Hepatocyte (in vitro differentiated cells): ENCODE data around the gene DIP2C. TPM values are rescaled to one million over a fixed set of nuclear protein-coding genes. Genes with fewer than 3 reads are reported as not detected.

Experiments
- DNase-seq: peaks from one replicate; pipeline ENCODE4 v3.0.0-alpha.2; 2016; ENCODE audit warnings: low spot score
- H2AFZ ChIP-seq: fragments of 200-600 bp; sonication (generic); 2 replicates; pipeline ENCODE4 v1.6.0; 2016; ENCODE audit warnings: antibody characterized with exemption, mild to moderate bottlenecking
- H3K27ac ChIP-seq: fragments of 200-600 bp; sonication (generic); 2 replicates; pipeline ENCODE4 v1.5.1; 2016; ENCODE audit warnings: mild to moderate bottlenecking
- H3K27me3 ChIP-seq: fragments of 200-600 bp; sonication (generic); 2 replicates; pipeline ENCODE4 v1.6.1; 2016
- H3K36me3 ChIP-seq: fragments of 200-600 bp; sonication (generic); replicated peaks from 2 replicates; pipeline ENCODE4 v1.5.1; 2016; ENCODE audit warnings: low read depth; ENCODE audit not compliant: insufficient read depth
- H3K4me1 ChIP-seq: fragments of 200-600 bp; sonication (generic); 2 replicates; pipeline ENCODE4 v1.5.1; 2016; ENCODE audit warnings: mild to moderate bottlenecking, moderate library complexity; ENCODE audit not compliant: insufficient read depth
- H3K4me2 ChIP-seq: fragments of 200-600 bp; sonication (generic); 2 replicates; pipeline ENCODE4 v1.6.0; 2016
- H3K4me3 ChIP-seq: fragments of 200-600 bp; sonication (generic); 2 replicates; pipeline ENCODE4 v1.5.1; 2016; ENCODE audit warnings: mild to moderate bottlenecking
- H3K79me2 ChIP-seq: fragments of 200-600 bp; sonication (generic); 2 replicates; pipeline ENCODE4 v1.6.0; 2017; ENCODE audit warnings: mild to moderate bottlenecking
- H3K9me2 ChIP-seq: fragments of 200-600 bp; sonication (generic); replicated peaks from 2 replicates; pipeline ENCODE4 v1.6.0; 2017; ENCODE audit warnings: mild to moderate bottlenecking; ENCODE audit not compliant: insufficient read depth
- H3K9me3 ChIP-seq: fragments of 200-600 bp; sonication (generic); 2 replicates; pipeline ENCODE4 v1.5.1; 2016; ENCODE audit warnings: low read depth, mild to moderate bottlenecking
- H4K20me1 ChIP-seq: fragments of 200-600 bp; sonication (generic); 2 replicates; pipeline ENCODE4 v1.6.0; 2016; ENCODE audit warnings: mild to moderate bottlenecking; ENCODE audit not compliant: insufficient read depth, poor library complexity, severe bottlenecking
- CTCF ChIP-seq: fragments of 200-600 bp; sonication (generic); IDR thresholded peaks from 2 replicates; pipeline ENCODE4 v1.5.1; 2016; ENCODE audit warnings: antibody characterized with exemption, mild to moderate bottlenecking; ENCODE audit not compliant: poor library complexity
- EZH2 ChIP-seq: fragments of 200-600 bp; sonication (generic); IDR thresholded peaks from 2 replicates; pipeline ENCODE4 v1.6.1; 2016; ENCODE audit warnings: antibody characterized with exemption, mild to moderate bottlenecking, borderline replicate concordance
- EZH2phosphoT487 ChIP-seq: fragments of 200-600 bp; sonication (generic); IDR thresholded peaks from one replicate; pipeline ENCODE4 v1.6.1; 2018; ENCODE audit warnings: antibody characterized with exemption, mild to moderate bottlenecking, low read depth, moderate library complexity; ENCODE audit not compliant: unreplicated experiment, severe bottlenecking
- WGBS: methylation state at CpG from one replicate; pipeline ENCODE4 v1.1.6; 2016; ENCODE audit warnings: low lambda C conversion rate; ENCODE audit errors: missing lambda C conversion rate; 5-methylcytosine and 5-hydroxymethylcytosine counted together
- polyA plus RNA-seq: library from polyadenylated mRNA; unstranded; fragments of >200 nt; fragmentation: Nextera tagmentation; extraction: Ambion mirVana; gene quantifications from 2 replicates; pipeline ENCODE4 v1.2.1, GENCODE V29; 2016
- total RNA-seq: library from RNA; depleted of rRNA; stranded (reverse); fragments of >200 nt; gene quantifications from 2 replicates; pipeline ENCODE4 v1.2.3, GENCODE V29; 2014

The DIP2C gene
- total and polyA plus RNA-seq, 2 experiments from 2014 or later: 11.1 to 12.8 TPM

GRCh38 chr10:637221-637620 is 52.2 kb downstream of the DIP2C start:
- Histone ChIP-seq H3K79me2 (peaks cover 85% of the 10 kb centered on the region), H3K27ac (peak overlapping the region; percentile 31)

GRCh38 chr10:636769-637168 is 52.7 kb downstream of the DIP2C start:
- Histone ChIP-seq H3K9me3 (no peaks in the 10 kb centered on the region), H4K20me1 (peaks cover 55% of the 10 kb centered on the region), H3K4me2 (no peak overlapping the region), H2AFZ (no peak overlapping the region), H3K36me3 (no peaks in the 10 kb centered on the region), H3K27me3 (no peaks in the 10 kb centered on the region), H3K4me3 (no peak overlapping the region), H3K79me2 (peaks cover 86% of the 10 kb centered on the region), H3K4me1 (peaks cover 5% of the 10 kb centered on the region), H3K9me2 (no peaks in the 10 kb centered on the region), H3K27ac (peak overlapping the region; percentile 31)
- WGBS: 91% methylated on average over 19 of the region's 19 CpGs
- DNase-seq: no peak
- no peak for TF ChIP-seq CTCF
- no peak for TF ChIP-seq EZH2
- TF ChIP-seq EZH2phosphoT487: no peak

More at GRCh38 chr10:637221-637620, 52.2 kb downstream of the DIP2C start:
- Histone ChIP-seq H4K20me1 (peaks cover 55% of the 10 kb centered on the region), H2AFZ (no peak overlapping the region), H3K4me3 (no peak overlapping the region), H3K4me1 (peaks cover 5% of the 10 kb centered on the region), H3K9me3 (no peaks in the 10 kb centered on the region), H3K36me3 (no peaks in the 10 kb centered on the region), H3K27me3 (no peaks in the 10 kb centered on the region), H3K9me2 (no peaks in the 10 kb centered on the region), H3K4me2 (no peak overlapping the region)
- 70% methylated on average over 8 of the region's 8 CpGs for WGBS
- DNase-seq: no peak
- TF ChIP-seq EZH2 (no peak), CTCF (no peak), EZH2phosphoT487 (no peak)

GRCh38 chr10:636016-636730 is 53.3 kb downstream of the DIP2C start:
- H3K27ac ChIP-seq: no peak overlapping the region
- DNase-seq: no peak
- no peaks in the 10 kb centered on the region for H3K36me3 ChIP-seq
- H3K4me1 ChIP-seq: peaks cover 5% of the 10 kb centered on the region
- H3K9me3 ChIP-seq: no peaks in the 10 kb centered on the region
- peaks cover 52% of the 10 kb centered on the region for H4K20me1 ChIP-seq
- no peak overlapping the region for H3K4me3 ChIP-seq
- no peaks in the 10 kb centered on the region for H3K9me2 ChIP-seq
- no peak for TF ChIP-seq EZH2phosphoT487
- TF ChIP-seq EZH2: no peak
- TF ChIP-seq CTCF: no peak
- H3K4me2 ChIP-seq: no peak overlapping the region
- no peaks in the 10 kb centered on the region for H3K27me3 ChIP-seq
- no peak overlapping the region for H2AFZ ChIP-seq
- 97% methylated on average over 25 of the region's 25 CpGs for WGBS
- H3K79me2 ChIP-seq: peaks cover 86% of the 10 kb centered on the region
